ENCODE data around the gene ARAP1. TPM values are rescaled to one million over a fixed set of nuclear protein-coding genes. Genes with fewer than 3 reads are reported as not detected.

Gene ARAP1
- total RNA-seq, 2 donors from 2014 or later, result 102 to 121 TPM

DNA sequence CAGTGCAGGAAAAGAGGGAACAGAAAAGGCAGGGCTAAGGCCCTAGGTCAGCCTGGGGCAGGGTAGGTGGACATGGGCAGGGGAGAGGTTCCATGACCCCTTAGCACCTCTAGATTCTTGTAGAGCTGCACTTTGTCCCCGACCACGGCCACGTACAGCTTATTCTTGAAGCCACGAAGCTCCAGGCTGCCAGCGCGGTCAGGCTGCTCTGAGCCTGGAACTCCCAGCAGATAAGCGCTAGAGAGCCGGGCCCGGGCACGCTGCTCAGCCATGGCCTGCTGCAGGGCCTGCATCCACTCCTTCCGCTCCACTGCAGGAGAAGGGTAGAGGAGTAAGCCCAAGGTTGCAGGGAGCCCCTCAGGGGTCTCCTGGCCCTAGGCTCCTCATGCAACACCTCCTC, 41.9 kb downstream of the ARAP1 start:
- no peak for DNase-seq (ENCODE audit: low spot score in 2 of 2)
- Mint-ChIP-seq H3K36me3 (no peaks in the 10 kb centered on the region), H3K27ac (peak overlapping the region in 1 of 2 donors; percentile 7), H3K9me3 (no peaks in the 10 kb centered on the region)
- no peak for ATAC-seq

DNA sequence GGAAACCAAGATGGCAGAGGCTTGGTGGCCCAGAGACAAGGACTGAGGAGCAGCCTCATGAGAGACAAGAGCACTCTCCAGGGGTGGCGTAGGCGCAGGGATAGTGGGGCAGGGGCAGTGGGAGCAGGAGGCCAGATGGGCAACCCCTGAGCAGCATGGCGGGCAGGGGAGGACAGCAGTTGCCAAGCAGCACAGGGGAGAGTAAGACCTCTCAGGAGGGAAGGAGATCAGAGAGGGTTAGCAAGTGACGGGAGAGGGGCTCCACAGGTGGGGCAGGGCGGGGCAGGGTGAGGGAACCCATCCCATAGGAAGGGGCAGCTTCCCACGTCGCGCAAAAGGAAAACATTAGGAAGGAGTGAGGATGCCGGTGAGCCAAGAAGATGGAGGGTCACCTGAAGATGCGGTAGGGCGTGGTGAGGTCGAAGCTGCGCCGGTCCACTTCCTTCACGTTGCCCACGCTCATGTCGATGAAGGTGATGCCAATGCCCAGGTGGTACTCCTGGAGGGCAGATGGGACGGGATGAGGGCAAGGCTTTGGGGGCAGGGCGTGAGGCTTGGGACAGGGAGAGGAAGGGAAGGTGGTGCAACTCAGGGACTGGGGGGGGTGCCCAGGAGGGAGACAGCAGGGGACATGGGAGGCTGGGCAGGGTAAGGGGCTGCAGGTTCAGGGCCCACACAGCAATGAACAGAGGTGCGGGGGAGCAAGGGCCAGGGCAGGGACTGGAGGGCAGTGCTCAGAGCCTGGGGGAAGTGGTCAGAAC, 42.5 kb downstream of the ARAP1 start:
- Mint-ChIP-seq H3K36me3 (no peaks in the 10 kb centered on the region), H3K27ac (peak overlapping the region; percentile 50 to 61)
- no peak for ATAC-seq

GRCh38 chr11:72707032-72707431, 45.2 kb downstream of the ARAP1 start:
- no peaks in the 10 kb centered on the region for H3K9me3 Mint-ChIP-seq
- no peaks in the 10 kb centered on the region for H3K36me3 Mint-ChIP-seq
- H3K27ac Mint-ChIP-seq, result peak overlapping the region in 1 of 2 donors; percentile 66
- no peak for ATAC-seq
- DNase-seq (ENCODE audit: low spot score in 2 of 2), result no peak

More for the DNA sequence above, 42.5 kb downstream of the ARAP1 start:
- H3K9me3 Mint-ChIP-seq, result no peaks in the 10 kb centered on the region
- no peak for DNase-seq (ENCODE audit: low spot score in 2 of 2)

DNA sequence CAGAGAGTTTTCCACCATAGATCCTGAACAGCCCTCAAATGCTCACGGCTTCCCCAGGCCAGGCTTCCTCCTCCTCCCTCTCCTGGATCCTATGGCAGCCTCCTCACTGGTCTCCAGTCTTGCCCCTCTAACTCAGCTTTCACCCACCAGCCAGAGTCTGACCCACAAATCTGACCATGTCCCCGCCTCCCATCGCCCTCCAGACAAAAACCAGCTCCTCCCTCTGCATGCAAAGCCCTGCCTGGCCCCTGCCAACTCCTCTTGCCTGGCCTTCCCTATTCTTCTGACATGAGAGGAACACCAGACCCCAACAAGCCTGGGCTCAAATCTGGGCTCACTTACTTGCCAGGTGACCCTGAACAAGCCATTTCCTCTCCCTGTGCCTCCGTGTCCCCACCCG, 45.6 kb downstream of the ARAP1 start:
- Mint-ChIP-seq H3K9me3 (no peaks in the 10 kb centered on the region), H3K27ac (peak overlapping the region in 1 of 2 donors; percentile 66), H3K36me3 (no peaks in the 10 kb centered on the region)
- DNase-seq (ENCODE audit: low spot score in 2 of 2) (no peak), ATAC-seq (no peak)

- ATAC-seq (no peak), DNase-seq (ENCODE audit: low spot score in 2 of 2) (no peak)
- no peaks in the 10 kb centered on the region for H3K36me3 Mint-ChIP-seq
- no peaks in the 10 kb centered on the region for H3K9me3 Mint-ChIP-seq
- H3K27ac Mint-ChIP-seq, result peak overlapping the region; percentile 2 to 66
Observed at GRCh38 chr11:72705442-72706365, 46.5 kb downstream of the ARAP1 start.

GRCh38 chr11:72704783-72705265, 47.4 kb downstream of the ARAP1 start:
- no peak for ATAC-seq
- Mint-ChIP-seq H3K36me3 (no peaks in the 10 kb centered on the region), H3K27ac (peak overlapping the region in 1 of 2 donors; percentile 4), H3K9me3 (no peaks in the 10 kb centered on the region)
- no peak for DNase-seq (ENCODE audit: low spot score in 2 of 2)

- no peaks in the 10 kb centered on the region for H3K36me3 Mint-ChIP-seq
Observed at GRCh38 chr11:72704028-72704782, 48.0 kb downstream of the ARAP1 start.

GRCh38 chr11:72703267-72704008, 48.8 kb downstream of the ARAP1 start:
- H3K36me3 Mint-ChIP-seq, result no peaks in the 10 kb centered on the region
- no peaks in the 10 kb centered on the region for H3K9me3 Mint-ChIP-seq
- peak overlapping the region; percentile 8 to 18 for H3K27ac Mint-ChIP-seq
- no peak for ATAC-seq
- DNase-seq (ENCODE audit: low spot score in 2 of 2), result no peak

More at GRCh38 chr11:72704028-72704782, 48.0 kb downstream of the ARAP1 start:
- no peaks in the 10 kb centered on the region for H3K9me3 Mint-ChIP-seq
- ATAC-seq (no peak), DNase-seq (ENCODE audit: low spot score in 2 of 2) (no peak)
- peak overlapping the region; percentile 8 to 18 for H3K27ac Mint-ChIP-seq

DNA sequence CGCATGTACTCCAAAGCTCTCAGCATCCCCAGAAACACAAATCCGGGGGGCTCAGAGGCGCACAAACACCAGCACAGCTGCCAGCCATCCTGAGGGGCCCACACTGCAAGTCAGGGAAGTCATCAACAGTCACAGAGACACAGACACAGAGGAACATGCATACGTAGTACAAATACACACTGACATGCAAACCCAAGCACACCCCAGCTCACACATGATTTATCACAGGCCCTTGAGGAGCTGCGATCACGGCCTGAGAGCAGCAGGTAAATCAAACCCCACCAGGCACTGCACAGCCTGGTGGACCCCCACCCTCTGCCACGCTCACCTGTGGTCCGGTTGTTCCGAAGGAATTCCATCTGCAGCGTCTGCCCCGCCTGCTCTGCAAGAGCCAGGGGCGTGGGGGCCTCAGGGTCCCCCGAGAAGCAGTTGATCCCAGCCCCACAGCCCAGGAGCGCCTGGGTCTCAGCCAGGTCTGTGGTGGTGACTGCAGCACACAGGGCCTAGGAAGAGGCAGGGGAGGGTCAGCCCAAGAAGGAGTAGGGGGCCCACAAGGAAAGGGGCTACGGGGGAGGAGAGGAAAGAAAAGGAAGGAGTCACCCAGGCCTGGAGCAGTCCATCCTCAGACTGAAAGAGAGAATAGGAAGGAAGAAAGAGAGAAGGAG, 49.5 kb downstream of the ARAP1 start:
- Mint-ChIP-seq H3K27ac (no peak overlapping the region), H3K36me3 (no peaks in the 10 kb centered on the region), H3K9me3 (no peaks in the 10 kb centered on the region)
- no peak for DNase-seq (ENCODE audit: low spot score in 2 of 2)
- no peak for ATAC-seq

GRCh38 chr11:72702096-72702495, 50.1 kb downstream of the ARAP1 start:
- ATAC-seq, result no peak

GRCh38 chr11:72701466-72701865, 50.7 kb downstream of the ARAP1 start:
- DNase-seq (ENCODE audit: low spot score in 2 of 2), result no peak
- Mint-ChIP-seq H3K9me3 (no peaks in the 10 kb centered on the region), H3K36me3 (no peaks in the 10 kb centered on the region), H3K27ac (peak overlapping the region in 1 of 2 donors; percentile 77)
- no peak for ATAC-seq

More at GRCh38 chr11:72702096-72702495, 50.1 kb downstream of the ARAP1 start:
- DNase-seq (ENCODE audit: low spot score in 2 of 2), result no peak
- Mint-ChIP-seq H3K27ac (no peak overlapping the region), H3K9me3 (no peaks in the 10 kb centered on the region), H3K36me3 (no peaks in the 10 kb centered on the region)

DNA sequence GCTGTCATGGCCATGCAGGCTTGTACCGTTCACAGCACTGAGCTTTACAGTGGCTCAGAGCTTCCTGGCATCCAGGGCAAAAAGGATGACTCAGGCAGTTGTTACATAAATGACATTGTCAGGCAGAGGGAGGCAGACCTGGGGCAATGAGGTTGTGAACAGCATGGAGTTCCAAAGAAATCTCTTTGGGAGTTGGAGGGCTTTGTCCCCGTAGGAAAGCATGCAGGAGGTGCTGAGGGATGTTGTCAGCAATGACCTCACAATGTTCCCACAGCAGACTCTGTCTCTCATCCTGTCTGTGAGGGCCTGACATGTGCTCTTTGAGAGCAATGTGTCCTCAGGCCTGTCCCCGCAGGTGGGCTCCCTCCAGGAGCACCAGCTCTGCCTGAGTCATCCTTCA, 52.1 kb downstream of the ARAP1 start:
- Mint-ChIP-seq H3K27ac (peak overlapping the region; percentile 72 to 77), H3K36me3 (peaks cover 0 to 6% of the 10 kb centered on the region in 2 donors), H3K9me3 (no peaks in the 10 kb centered on the region)
- no peak for ATAC-seq
- no peak for DNase-seq (ENCODE audit: low spot score in 2 of 2)

- H3K27ac Mint-ChIP-seq, result no peak overlapping the region
- no peaks in the 10 kb centered on the region for H3K9me3 Mint-ChIP-seq
- peaks cover 0 to 6% of the 10 kb centered on the region in 2 donors for H3K36me3 Mint-ChIP-seq
- no peak for ATAC-seq
- no peak for DNase-seq (ENCODE audit: low spot score in 2 of 2)
Observed at GRCh38 chr11:72697814-72698213, 54.4 kb downstream of the ARAP1 start.

DNA sequence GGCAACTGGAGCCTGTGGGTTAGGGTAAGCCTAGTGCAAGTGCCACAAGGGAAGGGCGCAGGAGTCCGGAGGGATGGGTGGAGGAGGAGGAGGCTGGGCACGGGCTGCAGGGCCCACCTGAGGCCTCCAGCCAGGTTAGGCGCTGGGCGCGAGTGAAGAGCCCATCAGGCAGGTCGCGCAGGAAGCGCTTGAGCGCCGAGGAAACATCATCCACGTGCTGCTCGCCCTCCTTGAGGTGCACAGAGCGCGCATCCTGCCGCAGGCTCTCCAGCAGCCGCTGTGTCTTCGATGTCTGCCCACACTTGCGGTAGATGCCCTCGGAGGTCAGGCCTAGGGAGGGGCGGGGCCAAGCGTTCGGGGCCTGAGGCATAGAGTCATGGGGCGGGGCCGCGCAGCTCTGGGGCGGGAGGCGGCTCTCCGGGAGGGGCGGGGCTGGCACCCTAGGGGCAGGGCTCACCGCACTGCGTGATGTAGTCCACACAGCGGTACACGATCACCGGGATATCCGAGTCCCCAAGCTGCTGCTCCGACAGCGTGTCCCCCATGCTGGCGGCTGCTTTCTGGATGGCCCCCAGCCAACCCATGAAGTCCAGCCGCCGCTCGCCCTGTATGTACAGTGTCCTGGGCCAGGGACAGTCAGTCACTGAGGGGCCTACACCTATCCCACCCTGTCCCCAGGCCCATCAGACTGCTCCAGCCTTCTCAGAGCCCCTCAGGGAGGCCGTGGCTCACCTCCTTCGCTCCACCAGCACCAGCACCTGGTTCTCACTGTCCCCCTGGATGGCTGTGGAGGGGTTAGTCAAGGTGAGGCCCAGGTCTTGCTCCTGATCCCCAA, 55.1 kb downstream of the ARAP1 start:
- H3K36me3 Mint-ChIP-seq, result peaks cover 0 to 6% of the 10 kb centered on the region in 2 donors
- no peak overlapping the region for H3K27ac Mint-ChIP-seq
- no peaks in the 10 kb centered on the region for H3K9me3 Mint-ChIP-seq
- ATAC-seq (peak in 1 of 2 donors; percentile 7), DNase-seq (ENCODE audit: low spot score in 2 of 2) (no peak)

DNA sequence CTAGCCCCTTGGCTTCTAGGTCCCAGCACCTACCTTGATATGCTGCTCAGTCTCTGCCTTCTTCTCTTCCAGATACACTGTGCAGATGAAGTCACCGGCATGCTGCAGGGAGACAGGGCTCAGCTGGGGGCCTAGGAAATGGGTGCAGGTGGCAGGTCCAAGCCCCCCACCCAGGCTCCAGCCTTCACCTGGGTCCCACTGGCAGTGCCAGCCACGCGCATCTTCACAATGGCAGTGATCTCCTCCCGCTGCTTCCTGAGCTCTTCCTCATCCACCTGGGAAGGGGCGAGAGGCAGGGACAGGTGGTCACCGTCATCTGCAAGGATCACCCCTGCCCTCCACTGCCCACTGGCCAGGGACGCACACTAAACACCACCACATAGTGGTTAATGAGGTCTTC, 56.9 kb downstream of the ARAP1 start:
- peaks cover 0 to 6% of the 10 kb centered on the region in 2 donors for H3K36me3 Mint-ChIP-seq
- peak overlapping the region in 1 of 2 donors; percentile 4 for H3K27ac Mint-ChIP-seq
- ATAC-seq (no peak), DNase-seq (ENCODE audit: low spot score in 2 of 2) (no peak)
- no peaks in the 10 kb centered on the region for H3K9me3 Mint-ChIP-seq
